Omental fat pad (tissue), 4 donors: ENCODE data around the gene IL6ST. TPM values are rescaled to one million over a fixed set of nuclear protein-coding genes. Genes with fewer than 3 reads are reported as not detected.

Experiments
- ATAC-seq: fragments of 150-250 bp; one replicate; pipeline ENCODE4 v1.9.1; 2016; ENCODE audit warnings: mild to moderate bottlenecking, moderate library complexity; ENCODE audit not compliant: low FRiP score
- DNase-seq: peaks from one replicate; pipeline ENCODE4 v3.0.0-alpha.2; 2019; ENCODE audit warnings: low spot score
- CTCF ChIP-seq, 3 donors: fragments of 450-650 bp; IDR thresholded peaks; one replicate each; pipeline ENCODE4 v1.5.1; 2016 to 2017; ENCODE audit warnings: antibody characterized with exemption in 3 of 3, mild to moderate bottlenecking in 3 of 3, moderate library complexity in 2 of 3
- total RNA-seq, 4 donors: library from RNA; depleted of rRNA; stranded (reverse); fragments of >200 nt; gene quantifications; one replicate each; pipeline ENCODE4 v1.1.0, GENCODE V29; 2016

IL6ST gene
- total RNA-seq, 4 donors from 2014 or later = 555 to 806 (median 682) TPM

GRCh38 chr5:55932700-55933099, 62.1 kb downstream of the IL6ST start:
- TF ChIP-seq CTCF (IDR thresholded peaks at IDR 0.05) = no peak
- ATAC-seq = no peak

GRCh38 chr5:55929020-55929799, 65.6 kb downstream of the IL6ST start:
- ATAC-seq (no peak), DNase-seq (no peak)
- TF ChIP-seq CTCF (IDR thresholded peaks at IDR 0.05) = no peak

More at GRCh38 chr5:55932700-55933099, 62.1 kb downstream of the IL6ST start:
- DNase-seq = no peak

GRCh38 chr5:55927861-55928655, 66.7 kb downstream of the IL6ST start:
- TF ChIP-seq CTCF (IDR thresholded peaks at IDR 0.05) = no peak
- no peak for DNase-seq
- no peak for ATAC-seq

GRCh38 chr5:55926476-55926875, 68.3 kb downstream of the IL6ST start:
- ATAC-seq = no peak
- DNase-seq = no peak
- TF ChIP-seq CTCF (IDR thresholded peaks at IDR 0.05) = no peak

GRCh38 chr5:55925712-55926111, 69.1 kb downstream of the IL6ST start:
- no peak for TF ChIP-seq CTCF (IDR thresholded peaks at IDR 0.05)
- DNase-seq (no peak), ATAC-seq (no peak)

GRCh38 chr5:55925181-55925580, 69.6 kb downstream of the IL6ST start:
- DNase-seq = no peak
- ATAC-seq = no peak
- no peak for TF ChIP-seq CTCF (IDR thresholded peaks at IDR 0.05)
